OCI-LY1 (cell line): ENCODE measurements around the gene CTNNA3.

ENCODE experiments used
- H2AFZ ChIP-seq: fragments of 200-600 bp; sonication (generic), shearing (Covaris generic); 2 replicates; pipeline ENCODE4 v1.6.0; 2014; ENCODE audit warnings: antibody characterized with exemption, mild to moderate bottlenecking, low read length
- H3F3A ChIP-seq: fragments of 200-600 bp; sonication (generic), shearing (Covaris generic); 2 replicates; pipeline ENCODE4 v1.6.0; 2014; ENCODE audit warnings: mild to moderate bottlenecking, antibody characterized with exemption, low read length, moderate library complexity; ENCODE audit not compliant: insufficient read depth
- H3K27ac ChIP-seq: fragments of 200-600 bp; sonication (generic); 2 replicates; pipeline ENCODE4 v1.5.1; 2014; ENCODE audit warnings: low read length, mixed run types, mild to moderate bottlenecking, low read depth; ENCODE audit not compliant: poor library complexity, severe bottlenecking
- H3K27me3 ChIP-seq: fragments of 200-600 bp; sonication (generic); 2 replicates; pipeline ENCODE4 v1.6.0; 2014; ENCODE audit warnings: antibody characterized with exemption, mild to moderate bottlenecking, low read length, moderate library complexity; ENCODE audit not compliant: insufficient read depth
- H3K36me3 ChIP-seq: fragments of 200-600 bp; sonication (generic); 2 replicates; pipeline ENCODE4 v1.6.1; 2014; ENCODE audit warnings: mild to moderate bottlenecking, antibody characterized with exemption, low read length, moderate library complexity, mixed read lengths; ENCODE audit not compliant: insufficient read depth
- H3K4me1 ChIP-seq: fragments of 200-600 bp; sonication (generic); 2 replicates; pipeline ENCODE4 v1.5.1; 2014; ENCODE audit warnings: mild to moderate bottlenecking, low read length, moderate library complexity; ENCODE audit not compliant: insufficient read depth, severe bottlenecking
- H3K4me2 ChIP-seq: fragments of 200-600 bp; sonication (generic), shearing (Covaris generic); 2 replicates; pipeline ENCODE4 v1.6.1; 2014; ENCODE audit warnings: low read length
- H3K4me3 ChIP-seq: fragments of 200-600 bp; sonication (generic); 2 replicates; pipeline ENCODE4 v1.5.1; 2014; ENCODE audit warnings: low read length, low read depth, mild to moderate bottlenecking, mixed read lengths; ENCODE audit not compliant: poor library complexity, severe bottlenecking
- H3K79me2 ChIP-seq: fragments of 200-600 bp; shearing (Covaris generic); 2 replicates; pipeline ENCODE4 v1.6.1; 2016; ENCODE audit warnings: mixed run types, low read length, mixed read lengths; ENCODE audit not compliant: insufficient read depth
- H3K9ac ChIP-seq: fragments of 200-600 bp; sonication (generic), shearing (Covaris generic); 2 replicates; pipeline ENCODE4 v1.6.1; 2014; ENCODE audit warnings: mild to moderate bottlenecking, low read length, mixed read lengths
- H3K9me2 ChIP-seq: fragments of 200-600 bp; sonication (generic), shearing (Covaris generic); 2 replicates; pipeline ENCODE4 v1.6.1; 2014; ENCODE audit warnings: low read depth, mild to moderate bottlenecking, low read length, mixed read lengths
- H3K9me3 ChIP-seq: fragments of 200-600 bp; shearing (Covaris generic); 2 replicates; pipeline ENCODE4 v1.6.1; 2014; ENCODE audit warnings: low read length, mixed read lengths
- H4K20me1 ChIP-seq: fragments of 200-600 bp; sonication (generic), shearing (Covaris generic); 2 replicates; pipeline ENCODE4 v1.6.0; 2016; ENCODE audit warnings: mild to moderate bottlenecking, low read length; ENCODE audit not compliant: insufficient read depth
- EZH2 ChIP-seq: fragments of 200-600 bp; sonication (generic), shearing (Covaris generic); IDR thresholded peaks from 2 replicates; pipeline ENCODE4 v1.8.0; 2017; ENCODE audit warnings: borderline replicate concordance, mixed run types, mild to moderate bottlenecking, antibody characterized with exemption, low read length, moderate library complexity, mixed read lengths
- TF ChIP-seq, protein P1 (sequence below): fragments of 200-600 bp; sonication (generic), shearing (Covaris generic); IDR thresholded peaks from 2 replicates; pipeline ENCODE4 v1.5.1; 2017; ENCODE audit warnings: mild to moderate bottlenecking, antibody characterized with exemption, low read length, moderate library complexity, mixed read lengths

The CTNNA3 gene

DNA sequence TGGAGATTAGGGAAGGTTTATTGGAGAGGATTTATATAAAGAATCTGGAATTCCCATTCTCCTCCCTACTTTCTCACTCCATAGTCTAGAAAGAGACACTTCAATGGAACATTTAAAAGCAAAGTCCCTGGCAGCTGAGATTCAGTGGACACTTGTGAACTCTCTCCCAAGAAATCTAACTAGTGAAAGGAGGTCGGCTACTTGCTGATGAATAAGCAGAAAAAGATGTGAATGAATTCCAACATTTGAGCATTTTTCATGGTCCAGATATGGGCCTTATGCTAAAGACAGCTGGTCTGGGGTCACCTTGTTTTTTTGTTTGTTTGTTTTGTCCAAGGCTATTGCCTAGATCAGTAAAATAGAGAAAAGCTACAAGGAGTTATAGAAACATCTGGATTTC is 911.2 kb downstream of the CTNNA3 start:
- H3K4me1 ChIP-seq, result no peaks in the 10 kb centered on the region
- no peak overlapping the region for H2AFZ ChIP-seq
- no peaks in the 10 kb centered on the region for H3K79me2 ChIP-seq
- no peak overlapping the region for H3K4me2 ChIP-seq
- no peaks in the 10 kb centered on the region for H4K20me1 ChIP-seq
- no peaks in the 10 kb centered on the region for H3K9me2 ChIP-seq
- TF ChIP-seq, protein P1, sequence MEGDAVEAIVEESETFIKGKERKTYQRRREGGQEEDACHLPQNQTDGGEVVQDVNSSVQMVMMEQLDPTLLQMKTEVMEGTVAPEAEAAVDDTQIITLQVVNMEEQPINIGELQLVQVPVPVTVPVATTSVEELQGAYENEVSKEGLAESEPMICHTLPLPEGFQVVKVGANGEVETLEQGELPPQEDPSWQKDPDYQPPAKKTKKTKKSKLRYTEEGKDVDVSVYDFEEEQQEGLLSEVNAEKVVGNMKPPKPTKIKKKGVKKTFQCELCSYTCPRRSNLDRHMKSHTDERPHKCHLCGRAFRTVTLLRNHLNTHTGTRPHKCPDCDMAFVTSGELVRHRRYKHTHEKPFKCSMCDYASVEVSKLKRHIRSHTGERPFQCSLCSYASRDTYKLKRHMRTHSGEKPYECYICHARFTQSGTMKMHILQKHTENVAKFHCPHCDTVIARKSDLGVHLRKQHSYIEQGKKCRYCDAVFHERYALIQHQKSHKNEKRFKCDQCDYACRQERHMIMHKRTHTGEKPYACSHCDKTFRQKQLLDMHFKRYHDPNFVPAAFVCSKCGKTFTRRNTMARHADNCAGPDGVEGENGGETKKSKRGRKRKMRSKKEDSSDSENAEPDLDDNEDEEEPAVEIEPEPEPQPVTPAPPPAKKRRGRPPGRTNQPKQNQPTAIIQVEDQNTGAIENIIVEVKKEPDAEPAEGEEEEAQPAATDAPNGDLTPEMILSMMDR, result no peak
- no peak for TF ChIP-seq EZH2
- H3K4me3 ChIP-seq, result no peak overlapping the region
- H3F3A ChIP-seq, result no peaks in the 10 kb centered on the region
- H3K9ac ChIP-seq, result no peak overlapping the region
- no peaks in the 10 kb centered on the region for H3K36me3 ChIP-seq
- no peaks in the 10 kb centered on the region for H3K27me3 ChIP-seq
- H3K9me3 ChIP-seq, result no peaks in the 10 kb centered on the region
- no peak overlapping the region for H3K27ac ChIP-seq

DNA sequence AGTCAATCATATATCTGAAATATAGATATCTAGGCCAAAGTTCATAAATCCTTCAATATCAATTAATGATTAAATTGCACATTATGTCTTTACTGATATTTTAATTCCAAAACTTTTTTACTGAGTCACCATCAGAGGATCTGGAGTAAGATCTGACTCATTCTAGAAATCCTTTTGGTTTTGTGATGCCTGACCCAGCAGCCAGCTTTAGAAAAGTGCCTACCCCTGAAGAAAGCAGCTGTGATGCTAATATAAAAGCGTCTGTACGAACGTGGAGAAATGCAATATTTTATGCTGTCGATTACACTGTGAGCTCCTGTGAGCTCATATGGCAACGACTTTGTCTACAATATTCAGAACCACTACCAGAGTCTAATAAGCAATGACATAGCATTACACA is 912.7 kb downstream of the CTNNA3 start:
- Histone ChIP-seq H3K27me3 (no peaks in the 10 kb centered on the region), H3K27ac (no peak overlapping the region), H3K9ac (no peak overlapping the region), H3K9me3 (no peaks in the 10 kb centered on the region), H3K36me3 (no peaks in the 10 kb centered on the region), H3K4me1 (no peaks in the 10 kb centered on the region), H3K79me2 (no peaks in the 10 kb centered on the region), H3K4me2 (no peak overlapping the region), H3F3A (no peaks in the 10 kb centered on the region), H3K9me2 (no peaks in the 10 kb centered on the region), H4K20me1 (no peaks in the 10 kb centered on the region), H3K4me3 (no peak overlapping the region), H2AFZ (no peak overlapping the region)
- no peak for TF ChIP-seq EZH2
- TF ChIP-seq, protein P1, result no peak

- Histone ChIP-seq H3F3A (no peaks in the 10 kb centered on the region), H2AFZ (no peak overlapping the region), H4K20me1 (no peaks in the 10 kb centered on the region), H3K9ac (no peak overlapping the region), H3K9me2 (no peaks in the 10 kb centered on the region), H3K27me3 (no peaks in the 10 kb centered on the region), H3K4me2 (no peak overlapping the region), H3K4me3 (no peak overlapping the region), H3K36me3 (no peaks in the 10 kb centered on the region), H3K79me2 (no peaks in the 10 kb centered on the region), H3K9me3 (no peaks in the 10 kb centered on the region), H3K4me1 (no peaks in the 10 kb centered on the region), H3K27ac (no peak overlapping the region)
- TF ChIP-seq, protein P1, result no peak
- no peak for TF ChIP-seq EZH2
These were observed 913.2 kb downstream of the CTNNA3 start for GRCh38 chr10:66782776-66783175.
